Neural crest cell (in vitro differentiated cells): Measurements from ENCODE around the gene TDRD1. TPM values are rescaled to one million over a fixed set of nuclear protein-coding genes. Genes with fewer than 3 reads are reported as not detected.

Experiments used
- DNase-seq: peaks from one replicate; pipeline ENCODE4 v3.0.0; 2021; ENCODE audit warnings: low read depth, mixed read lengths, low spot score
- H3K27ac Mint-ChIP-seq: one replicate; pipeline ENCODE4 v1.8.0; 2021; ENCODE audit warnings: mild to moderate bottlenecking, mixed read lengths; ENCODE audit not compliant: unreplicated experiment
- H3K27me3 Mint-ChIP-seq: 2 replicates; pipeline ENCODE4 v1.8.0; 2021; ENCODE audit warnings: low read depth, mild to moderate bottlenecking, mixed read lengths
- H3K36me3 Mint-ChIP-seq: 2 replicates; pipeline ENCODE4 v1.8.0; 2021; ENCODE audit warnings: low read depth, mild to moderate bottlenecking, mixed read lengths
- H3K4me1 Mint-ChIP-seq: 2 replicates; pipeline ENCODE4 v1.8.0; 2021; ENCODE audit warnings: mixed read lengths
- H3K4me3 Mint-ChIP-seq: one replicate; pipeline ENCODE4 v1.8.0; 2021; ENCODE audit warnings: mild to moderate bottlenecking, mixed read lengths
- H3K9me3 Mint-ChIP-seq: 2 replicates; pipeline ENCODE4 v1.8.0; 2021; ENCODE audit warnings: mixed read lengths
- total RNA-seq: library from RNA; stranded (reverse); gene quantifications from 2 replicates; pipeline ENCODE4 v1.2.1, GENCODE V29; 2021
- TF ChIP-seq, protein P1 (sequence below): fragments of 200-600 bp; sonication (generic); conservative IDR thresholded peaks from 2 replicates; pipeline ENCODE4 v1.5.0; 2021; ENCODE audit warnings: antibody characterized with exemption, mild to moderate bottlenecking

TDRD1 gene
- total RNA-seq, 1 donor from 2014 or later = not detected

DNA sequence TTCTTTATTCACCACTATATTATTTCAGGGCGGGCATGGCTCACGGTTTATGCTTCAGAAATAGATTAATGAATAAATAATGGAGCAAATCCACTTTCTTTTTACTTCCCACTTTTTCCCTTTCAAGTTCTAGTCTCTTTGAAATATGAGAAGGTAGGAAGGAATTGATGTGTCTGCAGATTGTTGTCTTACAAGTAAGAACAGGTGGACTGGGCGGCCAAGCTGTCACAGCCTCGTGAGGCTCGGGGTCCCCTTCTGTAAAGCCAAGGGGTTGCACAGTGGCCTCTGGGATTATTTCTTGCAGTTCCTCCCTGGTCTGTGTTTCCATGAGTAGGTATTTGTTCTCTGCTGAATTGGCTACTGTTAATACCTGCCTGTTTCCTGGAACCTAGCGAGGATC, 71.1 kb downstream of the TDRD1 start:
- Mint-ChIP-seq H3K4me3 (no peak overlapping the region), H3K36me3 (no peaks in the 10 kb centered on the region), H3K9me3 (peaks cover 5% of the 10 kb centered on the region), H3K4me1 (no peaks in the 10 kb centered on the region), H3K27ac (no peak overlapping the region), H3K27me3 (peaks cover 17% of the 10 kb centered on the region)
- TF ChIP-seq, protein P1, sequence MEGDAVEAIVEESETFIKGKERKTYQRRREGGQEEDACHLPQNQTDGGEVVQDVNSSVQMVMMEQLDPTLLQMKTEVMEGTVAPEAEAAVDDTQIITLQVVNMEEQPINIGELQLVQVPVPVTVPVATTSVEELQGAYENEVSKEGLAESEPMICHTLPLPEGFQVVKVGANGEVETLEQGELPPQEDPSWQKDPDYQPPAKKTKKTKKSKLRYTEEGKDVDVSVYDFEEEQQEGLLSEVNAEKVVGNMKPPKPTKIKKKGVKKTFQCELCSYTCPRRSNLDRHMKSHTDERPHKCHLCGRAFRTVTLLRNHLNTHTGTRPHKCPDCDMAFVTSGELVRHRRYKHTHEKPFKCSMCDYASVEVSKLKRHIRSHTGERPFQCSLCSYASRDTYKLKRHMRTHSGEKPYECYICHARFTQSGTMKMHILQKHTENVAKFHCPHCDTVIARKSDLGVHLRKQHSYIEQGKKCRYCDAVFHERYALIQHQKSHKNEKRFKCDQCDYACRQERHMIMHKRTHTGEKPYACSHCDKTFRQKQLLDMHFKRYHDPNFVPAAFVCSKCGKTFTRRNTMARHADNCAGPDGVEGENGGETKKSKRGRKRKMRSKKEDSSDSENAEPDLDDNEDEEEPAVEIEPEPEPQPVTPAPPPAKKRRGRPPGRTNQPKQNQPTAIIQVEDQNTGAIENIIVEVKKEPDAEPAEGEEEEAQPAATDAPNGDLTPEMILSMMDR = no peak
- DNase-seq = no peak

GRCh38 chr10:114250716-114251115, 71.6 kb downstream of the TDRD1 start:
- Mint-ChIP-seq H3K9me3 (peaks cover 5% of the 10 kb centered on the region), H3K4me3 (no peak overlapping the region), H3K36me3 (no peaks in the 10 kb centered on the region), H3K27me3 (peaks cover 13% of the 10 kb centered on the region), H3K4me1 (no peaks in the 10 kb centered on the region), H3K27ac (no peak overlapping the region)
- no peak for DNase-seq
- TF ChIP-seq, protein P1 = no peak

- H3K27ac Mint-ChIP-seq = no peak overlapping the region
- H3K27me3 Mint-ChIP-seq = peaks cover 7% of the 10 kb centered on the region
- no peak overlapping the region for H3K4me3 Mint-ChIP-seq
- TF ChIP-seq, protein P1 = no peak
- H3K4me1 Mint-ChIP-seq = no peaks in the 10 kb centered on the region
- H3K36me3 Mint-ChIP-seq = no peaks in the 10 kb centered on the region
- H3K9me3 Mint-ChIP-seq = peaks cover 5% of the 10 kb centered on the region
- DNase-seq = no peak
Observed at GRCh38 chr10:114252092-114252491, 72.9 kb downstream of the TDRD1 start.

GRCh38 chr10:114252883-114253282, 73.7 kb downstream of the TDRD1 start:
- DNase-seq = no peak
- H3K4me3 Mint-ChIP-seq = no peak overlapping the region
- no peak overlapping the region for H3K27ac Mint-ChIP-seq
- peaks cover 4% of the 10 kb centered on the region for H3K4me1 Mint-ChIP-seq
- no peaks in the 10 kb centered on the region for H3K36me3 Mint-ChIP-seq
- TF ChIP-seq, protein P1 = no peak
- peaks cover 5% of the 10 kb centered on the region for H3K9me3 Mint-ChIP-seq
- H3K27me3 Mint-ChIP-seq = peaks cover 7% of the 10 kb centered on the region

DNA sequence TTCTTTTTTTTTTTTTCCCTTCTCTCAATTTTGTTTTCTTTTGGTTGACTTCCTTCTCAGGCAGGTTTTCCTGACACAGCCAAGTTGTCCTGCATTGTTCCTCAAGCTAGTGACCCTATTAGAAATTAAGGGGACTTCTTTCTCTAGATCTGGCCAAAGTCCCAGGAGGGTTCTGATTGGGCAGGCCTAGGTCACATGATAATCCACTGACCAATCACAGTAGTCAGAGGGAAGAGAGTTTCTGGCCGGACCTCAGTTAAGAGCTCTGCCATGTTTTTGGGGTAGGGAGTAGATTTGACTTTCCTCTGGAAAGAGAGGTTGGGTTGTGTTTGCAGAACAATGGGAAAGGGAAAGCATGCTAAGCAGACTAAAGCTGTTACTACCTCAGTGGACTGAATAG, 76.1 kb downstream of the TDRD1 start:
- no peak overlapping the region for H3K27ac Mint-ChIP-seq
- TF ChIP-seq, protein P1 = no peak
- H3K9me3 Mint-ChIP-seq = peaks cover 5% of the 10 kb centered on the region
- DNase-seq = no peak
- peaks cover 9% of the 10 kb centered on the region for H3K4me1 Mint-ChIP-seq
- no peaks in the 10 kb centered on the region for H3K36me3 Mint-ChIP-seq
- H3K4me3 Mint-ChIP-seq = no peak overlapping the region
- H3K27me3 Mint-ChIP-seq = peaks cover 3% of the 10 kb centered on the region
